Motor neuron (in vitro differentiated cells): ENCODE data around the gene CHRD. TPM values are rescaled to one million over a fixed set of nuclear protein-coding genes. Genes with fewer than 3 reads are reported as not detected.

Experiments
- ATAC-seq, 8 experiments: fragments of 200-7000 bp; cut with Tn5 transposase; replicated peaks in 6 of 8; 2 replicates each; pipeline ENCODE4 v1.8.0; 2021; ENCODE audit warnings: mild to moderate bottlenecking in 8 of 8, moderate library complexity in 8 of 8
- H3K27ac ChIP-seq, 2 donors: fragments of 250-450 bp; sonication (Bioruptor Pico); 2 replicates each; pipeline ENCODE4 v1.9.0; 2021; ENCODE audit warnings: antibody characterized with exemption in 2 of 2, mild to moderate bottlenecking in 2 of 2, moderate library complexity in 1 of 2
- H3K4me1 ChIP-seq, 2 donors: fragments of 250-450 bp; sonication (Bioruptor Pico); replicated peaks in 1 of 2; 2 replicates each; pipeline ENCODE4 v1.6.1; 2021; ENCODE audit warnings: antibody characterized with exemption in 2 of 2, mild to moderate bottlenecking in 2 of 2, moderate library complexity in 1 of 2
- H3K4me3 ChIP-seq, 5 donors: fragments of 250-450 bp; sonication (Bioruptor Pico); 2 replicates each; pipeline ENCODE4 v1.9.0; 2021; ENCODE audit warnings: antibody characterized with exemption in 5 of 5, mild to moderate bottlenecking in 5 of 5, moderate library complexity in 4 of 5
- WGBS, 10 experiments: fragments of 450-650 bp; shearing (Covaris generic); methylation state at CpG; one replicate each; pipeline ENCODE4 v1.0.0; 2022; 5-methylcytosine and 5-hydroxymethylcytosine counted together
- in situ Hi-C, 9 experiments: fragments of 400-800 bp; cut with MboI; loops; one replicate each; pipeline ENCODE4 v1.15.0; 2021; ENCODE audit warnings: low sequenced_read_pairs in 9 of 9, low pct_unique_long_range_greater_than_20kb in 2 of 9; ENCODE audit not compliant: unreplicated experiment in 9 of 9
- total RNA-seq, 8 experiments: library from RNA; unstranded; fragments of 300-600 nt; gene quantifications; 2 replicates each; pipeline versions ENCODE4 v1.2.3 to v1.2.4, GENCODE V29; 2022

Gene CHRD
- total RNA-seq, 8 experiments from 2014 or later, result 1.1 to 17.5 (median 4.5) TPM

DNA sequence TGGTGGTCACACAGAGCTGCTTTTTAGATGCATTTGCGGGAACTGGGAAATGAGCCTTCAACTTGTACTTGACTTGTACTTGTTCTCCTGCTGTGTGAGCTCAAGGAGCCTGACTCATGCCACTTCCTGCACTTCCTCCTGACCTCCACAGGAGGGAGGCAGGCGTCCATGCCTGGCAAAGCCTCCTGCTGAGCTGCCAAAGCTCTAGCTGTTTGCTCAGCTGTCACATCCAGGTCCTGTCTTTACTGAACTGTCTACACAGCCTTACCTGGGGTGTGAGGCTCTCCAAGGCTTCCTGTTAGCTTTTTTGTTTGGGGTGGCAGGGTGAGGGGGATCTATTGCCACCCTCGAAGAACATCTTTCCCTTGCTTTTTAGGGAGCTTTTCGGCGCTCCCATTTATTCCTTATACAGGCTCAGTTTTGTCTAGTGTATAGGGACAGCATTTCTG is 8.3 kb upstream of the CHRD start:
- no peak overlapping the region for H3K27ac ChIP-seq
- in situ Hi-C loops, result loop anchor here in 7 of 9 experiments (10.0 to 25.0 kb wide), 5 partner anchors 163 to 416 kb away; no protein-coding TSS in a partner anchor
- no peak overlapping the region for H3K4me3 ChIP-seq
- WGBS, 10 experiments, result 0 to 67% (median 44%) methylated on average over 1 to 5 of the region's 5 CpGs
- H3K4me1 ChIP-seq, result peaks cover 7% of the 10 kb centered on the region in 2 donors
- ATAC-seq, result peak; percentile 39 to 98 (median 95)

DNA sequence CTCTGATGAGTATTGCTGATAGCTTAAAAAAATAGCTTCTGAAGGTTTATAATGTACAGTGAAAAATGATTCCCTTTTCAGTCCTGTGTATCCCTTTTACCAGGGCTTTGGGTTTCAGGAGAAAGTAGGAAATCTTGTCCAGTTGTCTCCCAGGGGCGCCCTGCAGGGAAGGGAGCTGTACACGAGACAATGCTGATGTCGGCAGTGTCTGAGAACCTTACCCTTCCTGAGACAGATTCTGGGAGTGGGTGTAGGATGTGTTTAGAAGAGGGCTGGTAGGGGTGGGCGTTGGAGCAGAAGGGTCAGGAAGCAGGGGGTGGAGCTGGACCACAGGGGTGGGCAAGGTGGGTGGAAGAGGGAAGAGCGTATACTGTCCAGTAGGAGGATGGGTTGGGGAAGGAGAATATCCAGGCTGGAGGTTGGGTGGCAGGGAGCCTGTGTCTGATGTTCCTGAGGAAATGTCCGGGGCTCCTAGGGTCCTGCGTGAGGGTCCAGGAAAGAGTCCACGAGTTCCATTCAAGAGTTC is 7.5 kb upstream of the CHRD start:
- Histone ChIP-seq H3K27ac (no peak overlapping the region), H3K4me3 (no peak overlapping the region), H3K4me1 (peaks cover 8 to 11% of the 10 kb centered on the region in 2 donors)
- 56 to 100% (median 76%) methylated on average over 1 to 4 of the region's 8 CpGs; no CpG with 5 or more reads in 5 of the 10 experiments for WGBS, 10 experiments
- in situ Hi-C loops, result loop anchor here in 7 of 9 experiments (10.0 to 25.0 kb wide), 5 partner anchors 162 to 415 kb away; no protein-coding TSS in a partner anchor
- peak in 2 of 8 experiments; percentile 11 to 13 for ATAC-seq

- Histone ChIP-seq H3K4me3 (no peak overlapping the region), H3K4me1 (peaks cover 13 to 16% of the 10 kb centered on the region in 2 donors), H3K27ac (no peak overlapping the region)
- in situ Hi-C loops, result loop anchor here in 7 of 9 experiments (10.0 to 25.0 kb wide), 5 partner anchors 162 to 414 kb away; no protein-coding TSS in a partner anchor
- 11 to 77% (median 36%) methylated on average over 1 to 3 of the region's 5 CpGs; no CpG with 5 or more reads in 6 of the 10 experiments for WGBS, 10 experiments
- peak in 2 of 8 experiments; percentile 0 to 2 for ATAC-seq
Measured at GRCh38 chr3:184372911-184373310, 6.9 kb upstream of the CHRD start.

DNA sequence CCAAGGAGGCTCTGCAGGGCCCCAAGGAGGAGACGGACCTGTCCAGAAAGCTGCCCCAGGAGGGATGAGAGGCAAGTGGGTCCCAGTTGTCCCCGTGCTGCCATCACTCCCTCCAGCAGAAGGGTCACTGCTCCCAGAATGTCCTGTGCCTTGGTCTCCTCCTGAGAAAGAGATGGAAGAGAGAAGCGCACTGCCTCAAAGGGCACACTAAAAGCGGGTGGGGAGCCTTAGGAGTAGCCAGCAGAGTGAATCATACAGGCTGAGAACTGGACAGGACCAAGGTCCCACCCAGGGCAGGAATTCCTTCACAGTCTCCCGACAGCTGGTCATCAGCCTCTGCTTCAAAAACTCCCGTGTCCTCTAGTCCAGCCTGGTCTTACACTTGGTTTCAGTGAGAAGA is 6.4 kb upstream of the CHRD start:
- ATAC-seq, result peak in 3 of 8 experiments; percentile 9 to 56 (median 55)
- Histone ChIP-seq H3K4me3 (no peak overlapping the region), H3K4me1 (peaks cover 18 to 22% of the 10 kb centered on the region in 2 donors), H3K27ac (no peak overlapping the region)
- in situ Hi-C loops, result loop anchor here in 7 of 9 experiments (10.0 to 25.0 kb wide), 5 partner anchors 161 to 414 kb away; no protein-coding TSS in a partner anchor
- WGBS, 10 experiments, result 0 to 100% (median 70%) methylated on average over 1 to 5 of the region's 6 CpGs; no CpG with 5 or more reads in 3 of the 10 experiments

- H3K4me3 ChIP-seq, result no peak overlapping the region
- no peak overlapping the region for H3K27ac ChIP-seq
- peaks cover 25 to 35% of the 10 kb centered on the region in 2 donors for H3K4me1 ChIP-seq
- WGBS, 10 experiments, result 33 to 100% (median 85%) methylated on average over 1 to 7 of the region's 12 CpGs; no CpG with 5 or more reads in 2 of the 10 experiments
- ATAC-seq, result no peak
- in situ Hi-C loops, result loop anchor here in 4 of 9 experiments (10.0 to 25.0 kb wide), 3 partner anchors 159 to 169 kb away; no protein-coding TSS in a partner anchor
Measured at GRCh38 chr3:184375747-184376461, 4.0 kb upstream of the CHRD start.

DNA sequence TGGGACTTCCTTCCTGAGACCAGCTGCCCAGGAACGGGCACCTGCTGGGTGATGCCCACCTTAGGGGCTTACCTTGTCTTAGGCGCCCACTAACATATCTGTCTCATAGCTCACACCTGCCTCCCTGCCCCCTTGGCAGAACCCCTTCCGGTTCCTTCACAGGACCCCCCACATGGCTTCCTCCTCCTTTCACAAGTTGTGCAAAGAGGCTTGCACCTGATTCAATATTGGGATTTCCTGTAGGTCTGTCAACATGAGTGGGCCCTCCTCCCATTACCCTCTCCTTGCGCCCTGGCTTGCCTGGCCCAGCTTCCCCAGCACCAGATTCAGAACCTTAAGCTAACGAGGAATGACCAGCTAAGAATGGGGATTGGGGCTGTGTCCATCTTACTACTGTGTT is 2.5 kb upstream of the CHRD start:
- Histone ChIP-seq H3K4me3 (no peak overlapping the region), H3K27ac (no peak overlapping the region), H3K4me1 (peaks cover 18 to 32% of the 10 kb centered on the region in 2 donors)
- in situ Hi-C loops, result loop anchor here in 4 of 9 experiments (10.0 to 25.0 kb wide), 3 partner anchors 157 to 167 kb away; no protein-coding TSS in a partner anchor
- WGBS, 10 experiments, result 66 to 100% (median 100%) methylated on average over 1 to 3 of the region's 5 CpGs; no CpG with 5 or more reads in 5 of the 10 experiments
- ATAC-seq, result no peak

DNA sequence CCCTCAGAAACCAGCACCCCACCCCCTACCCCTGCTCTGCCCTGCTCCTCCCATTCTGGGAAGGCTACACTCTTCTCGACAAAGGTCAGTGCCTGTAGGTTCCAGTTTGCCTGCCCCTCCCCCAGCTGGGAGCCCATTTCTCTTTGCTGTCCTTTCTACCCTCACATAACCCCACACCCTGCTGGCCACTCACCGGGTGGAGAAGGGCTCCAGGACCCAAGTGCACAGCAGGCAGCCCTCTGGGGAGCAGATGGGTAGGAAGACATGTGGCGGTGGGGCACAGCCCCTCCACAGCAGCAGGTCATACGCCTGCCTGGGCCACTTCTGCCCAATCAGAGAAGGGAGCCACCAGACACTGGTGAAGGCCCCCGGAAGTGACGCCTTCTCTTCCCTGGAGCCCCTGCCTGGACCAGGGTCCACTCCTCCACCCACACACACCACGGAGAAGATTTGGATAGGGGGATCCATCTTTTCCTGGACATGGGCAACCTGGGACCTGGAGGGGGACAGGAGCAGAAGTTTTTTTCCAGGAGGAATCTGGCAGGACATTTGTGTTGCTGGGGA is 1.9 kb upstream of the CHRD start, which contains the start of gene THPO:
Gene THPO (minus strand): TSS at position 326 of the 564 bp plus-strand sequence. CDS start 1,948 bp downstream, outside the sequence.
- in situ Hi-C loops, result loop anchor here in 4 of 9 experiments (10.0 to 25.0 kb wide), 3 partner anchors 157 to 167 kb away; no protein-coding TSS in a partner anchor
- 17 to 60% (median 59%) methylated on average over 1 to 5 of the region's 7 CpGs; no CpG with 5 or more reads in 7 of the 10 experiments for WGBS, 10 experiments
- ATAC-seq, result peak in 7 of 8 experiments; percentile 5 to 37 (median 24)
- no peak within 1 kb of the TSS for H3K27ac ChIP-seq
- H3K4me1 ChIP-seq, result peaks cover 18 to 31% of the 10 kb centered on the region in 2 donors
- peak within 1 kb of the TSS in 1 of 5 donors; percentile 12 for H3K4me3 ChIP-seq

DNA sequence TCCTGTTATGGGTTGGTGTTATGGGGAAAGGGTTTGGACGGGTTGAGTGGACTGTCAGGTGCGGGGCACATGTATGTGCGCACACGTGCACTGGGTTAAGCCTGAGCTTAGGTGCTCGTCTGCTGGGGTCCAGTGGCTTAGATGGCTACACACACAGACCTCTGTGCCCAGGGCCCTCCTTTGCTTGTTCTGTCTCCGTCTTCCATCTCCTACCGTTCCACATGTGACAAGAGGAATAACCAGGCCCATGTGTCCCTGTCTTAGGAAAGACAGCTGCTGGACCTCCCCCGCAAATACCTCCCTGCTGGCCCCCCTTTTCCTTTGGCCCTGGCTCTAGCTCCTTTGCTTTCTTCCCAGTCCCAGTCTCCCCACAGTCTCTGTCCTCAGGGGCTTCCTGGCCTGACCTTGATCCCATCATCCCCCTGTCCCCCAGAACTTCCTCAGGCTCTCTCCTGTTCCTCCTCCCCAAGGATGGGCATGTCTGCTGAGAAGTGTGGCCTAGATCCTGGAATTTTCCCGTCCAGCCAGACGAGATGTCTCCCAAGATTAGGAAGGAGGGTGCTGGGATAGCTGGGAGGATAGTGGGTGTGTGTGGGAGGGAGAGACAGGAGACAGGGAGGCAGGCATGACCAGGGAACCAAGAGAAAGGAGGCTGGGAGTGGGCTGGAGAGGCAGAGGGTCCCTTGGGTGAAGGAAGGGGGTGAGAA is 1.1 kb upstream of the CHRD start:
- H3K4me3 ChIP-seq, result peak overlapping the region in 3 of 5 donors; percentile 54 to 89 (median 80)
- ATAC-seq, result no peak
- 20 to 92% (median 63%) methylated on average over 1 to 7 of the region's 10 CpGs; no CpG with 5 or more reads in 2 of the 10 experiments for WGBS, 10 experiments
- H3K4me1 ChIP-seq, result peaks cover 18 to 31% of the 10 kb centered on the region in 2 donors
- in situ Hi-C loops, result loop anchor here in 4 of 9 experiments (10.0 to 25.0 kb wide), 3 partner anchors 156 to 166 kb away; no protein-coding TSS in a partner anchor
- H3K27ac ChIP-seq, result peak overlapping the region in 1 of 2 donors; percentile 82

GRCh38 chr3:184380185-184380626 is 352 bp downstream of the CHRD start:
- in situ Hi-C loops, result loop anchor here in 1 of 9 experiments (25.0 kb wide), 1 partner anchor 157 kb away; no protein-coding TSS in a partner anchor
- H3K4me3 ChIP-seq, result peak overlapping the region; percentile 49 to 89 (median 54)
- WGBS, 10 experiments, result no CpG with 5 or more reads among the region's 62 CpGs
- peak overlapping the region in 1 of 2 donors; percentile 82 for H3K27ac ChIP-seq
- ATAC-seq, result peak; percentile 15 to 77 (median 60)
- H3K4me1 ChIP-seq, result peaks cover 18 to 31% of the 10 kb centered on the region in 2 donors

GRCh38 chr3:184380627-184381260 is 890 bp downstream of the CHRD start:
- 0 to 32% (median 8%) methylated on average over 1 to 20 of the region's 42 CpGs; no CpG with 5 or more reads in 4 of the 10 experiments for WGBS, 10 experiments
- ATAC-seq, result peak in 4 of 8 experiments; percentile 1 to 43 (median 12)
- H3K4me3 ChIP-seq, result peak overlapping the region; percentile 49 to 89 (median 54)
- peak overlapping the region in 1 of 2 donors; percentile 82 for H3K27ac ChIP-seq
- in situ Hi-C loops, result loop anchor here in 1 of 9 experiments (25.0 kb wide), 1 partner anchor 157 kb away; no protein-coding TSS in a partner anchor
- H3K4me1 ChIP-seq, result peaks cover 18 to 31% of the 10 kb centered on the region in 2 donors
